Activated naive CD4-positive, alpha-beta T cell treated with anti-CD3 and anti-CD28 coated beads, Interleukin-2, amount 50 U/mL, for 72 hours (primary cell): Measurements from ENCODE around the gene COMMD4. TPM values are rescaled to one million over a fixed set of nuclear protein-coding genes. Genes with fewer than 3 reads are reported as not detected.
"Not testable (repeated sequence)": the region's sequence is repeated elsewhere in the genome, so short reads cannot be mapped to it uniquely, and the experiment has no call there.

Source experiments
- ATAC-seq, 2 donors: fragments of 150-1000 bp; cut with Tn5 transposase; 2 replicates each; pipeline ENCODE4 v1.10.0; 2021; ENCODE audit warnings: mild to moderate bottlenecking in 2 of 2, moderate library complexity in 2 of 2
- DNase-seq, 2 donors: peaks; one replicate each; pipeline ENCODE4 v3.0.0; 2021 to 2022; ENCODE audit warnings: low spot score in 2 of 2
- H3K27ac Mint-ChIP-seq, 2 donors: one replicate each; pipeline ENCODE4 v1.8.0; 2022; ENCODE audit warnings: mild to moderate bottlenecking in 2 of 2, mixed read lengths in 2 of 2
- H3K36me3 Mint-ChIP-seq, 2 donors: one replicate each; pipeline ENCODE4 v1.8.0; 2022; ENCODE audit warnings: mixed read lengths in 2 of 2
- H3K9me3 Mint-ChIP-seq, 2 donors: one replicate each; pipeline ENCODE4 v1.8.0; 2022; ENCODE audit warnings: mixed read lengths in 2 of 2
- total RNA-seq, 2 donors: library from RNA; stranded (reverse); gene quantifications; one replicate each; pipeline ENCODE4 v1.2.3, GENCODE V29; 2022

Gene COMMD4
- total RNA-seq, 2 donors from 2014 or later = 85.6 to 122 TPM

DNA sequence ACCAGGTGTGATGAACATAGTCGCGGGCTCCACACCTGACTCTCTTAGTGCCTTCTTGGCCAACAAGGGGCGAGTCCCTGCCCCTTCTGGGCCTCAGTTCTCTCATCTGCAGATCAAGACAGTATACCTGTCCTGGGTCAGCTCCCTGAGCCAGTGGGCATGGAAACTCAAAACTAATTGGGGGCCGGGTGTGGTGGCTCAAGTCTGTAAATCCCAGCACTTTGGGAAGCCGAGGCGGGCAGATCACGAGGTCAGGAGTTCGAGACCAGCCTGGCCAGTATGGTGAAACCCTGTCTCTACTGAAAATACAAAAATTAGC, 13.4 kb downstream of the COMMD4 start:
- not testable (repeated sequence) for DNase-seq, H3K9me3 Mint-ChIP-seq, ATAC-seq
- Mint-ChIP-seq H3K36me3 (peaks cover 0 to 26% of the 10 kb centered on the region in 2 donors), H3K27ac (peak overlapping the region in 1 of 2 donors; percentile 88)

GRCh38 chr15:75349851-75350588, 14.2 kb downstream of the COMMD4 start:
- ATAC-seq = peak; percentile 76 to 96
- peak; percentile 61 to 92 for DNase-seq
- H3K36me3 Mint-ChIP-seq = peaks cover 0 to 26% of the 10 kb centered on the region in 2 donors
- H3K27ac Mint-ChIP-seq = peak overlapping the region; percentile 84 to 88
- peaks cover 3 to 9% of the 10 kb centered on the region in 2 donors for H3K9me3 Mint-ChIP-seq

GRCh38 chr15:75350601-75351361, 14.9 kb downstream of the COMMD4 start:
- peaks cover 3 to 9% of the 10 kb centered on the region in 2 donors for H3K9me3 Mint-ChIP-seq
- DNase-seq (no peak), ATAC-seq (no peak)
- H3K27ac Mint-ChIP-seq = peak overlapping the region; percentile 84 to 88
- peaks cover 0 to 26% of the 10 kb centered on the region in 2 donors for H3K36me3 Mint-ChIP-seq

DNA sequence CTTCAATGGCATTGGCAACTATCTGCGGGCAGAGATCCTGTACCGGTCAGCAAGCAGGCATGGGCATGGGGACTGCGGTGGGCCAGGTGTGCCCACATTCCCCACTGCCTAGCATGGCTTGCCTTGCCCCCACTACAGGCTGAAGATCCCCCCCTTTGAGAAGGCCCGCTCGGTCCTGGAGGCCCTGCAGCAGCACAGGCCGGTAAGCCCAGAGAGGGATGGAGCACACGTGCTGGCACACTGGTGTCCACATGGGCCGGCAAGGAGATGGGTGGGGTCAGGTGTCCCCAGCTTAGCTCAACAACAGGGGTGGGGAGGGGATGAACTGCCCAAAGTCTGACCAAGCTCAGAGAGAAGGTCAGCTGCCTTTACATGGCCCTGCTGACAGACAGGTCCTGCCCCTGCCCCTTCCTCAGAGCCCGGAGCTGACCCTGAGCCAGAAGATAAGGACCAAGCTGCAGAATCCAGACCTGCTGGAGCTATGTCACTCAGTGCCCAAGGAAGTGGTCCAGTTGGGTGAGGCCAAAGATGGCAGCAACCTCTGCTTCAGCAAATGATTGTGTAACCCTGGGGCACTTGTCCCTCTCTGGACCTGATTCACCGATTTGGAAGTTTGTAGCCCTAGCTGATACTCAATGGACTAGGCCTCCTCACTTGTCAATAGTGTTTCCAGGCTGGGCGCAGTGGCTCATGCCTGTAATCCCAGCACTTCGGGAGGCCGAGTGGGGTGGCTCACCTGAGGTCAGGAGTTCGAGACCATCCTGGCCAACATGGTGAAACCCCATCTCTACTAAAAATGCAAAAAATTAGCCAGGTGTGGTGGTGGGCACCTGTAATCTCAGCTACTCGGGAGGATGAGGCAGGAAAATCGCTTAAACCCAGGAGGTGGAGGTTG, 16.6 kb downstream of the COMMD4 start:
- ATAC-seq = no peak
- no peak for DNase-seq
- Mint-ChIP-seq H3K9me3 (peaks cover 3 to 9% of the 10 kb centered on the region in 2 donors), H3K36me3 (peaks cover 0 to 26% of the 10 kb centered on the region in 2 donors), H3K27ac (peak overlapping the region in 1 of 2 donors; percentile 39)

DNA sequence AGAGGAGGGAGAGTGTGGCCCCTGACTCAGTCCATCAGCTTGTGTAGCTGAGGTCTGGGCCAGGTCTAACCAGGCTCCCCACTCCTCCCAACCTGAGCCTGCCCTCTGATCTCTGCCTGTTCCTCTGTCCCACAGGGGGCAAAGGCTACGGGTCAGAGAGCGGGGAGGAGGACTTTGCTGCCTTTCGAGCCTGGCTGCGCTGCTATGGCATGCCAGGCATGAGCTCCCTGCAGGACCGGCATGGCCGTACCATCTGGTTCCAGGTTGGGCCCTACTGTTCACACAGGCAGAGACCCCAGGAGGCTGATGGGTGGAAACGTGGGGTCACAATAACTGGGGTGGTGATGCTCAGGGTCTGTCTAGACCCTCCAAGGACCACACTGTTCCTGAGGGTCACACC, 17.7 kb downstream of the COMMD4 start:
- DNase-seq (no peak), ATAC-seq (no peak)
- H3K27ac Mint-ChIP-seq = no peak overlapping the region
- H3K9me3 Mint-ChIP-seq = peaks cover 3 to 9% of the 10 kb centered on the region in 2 donors
- H3K36me3 Mint-ChIP-seq = peaks cover 0 to 24% of the 10 kb centered on the region in 2 donors

GRCh38 chr15:75354454-75354853, 18.6 kb downstream of the COMMD4 start:
- no peak overlapping the region for H3K27ac Mint-ChIP-seq
- peaks cover 0 to 16% of the 10 kb centered on the region in 2 donors for H3K36me3 Mint-ChIP-seq
- H3K9me3 Mint-ChIP-seq = peaks cover 3 to 8% of the 10 kb centered on the region in 2 donors
- DNase-seq = no peak
- no peak for ATAC-seq

DNA sequence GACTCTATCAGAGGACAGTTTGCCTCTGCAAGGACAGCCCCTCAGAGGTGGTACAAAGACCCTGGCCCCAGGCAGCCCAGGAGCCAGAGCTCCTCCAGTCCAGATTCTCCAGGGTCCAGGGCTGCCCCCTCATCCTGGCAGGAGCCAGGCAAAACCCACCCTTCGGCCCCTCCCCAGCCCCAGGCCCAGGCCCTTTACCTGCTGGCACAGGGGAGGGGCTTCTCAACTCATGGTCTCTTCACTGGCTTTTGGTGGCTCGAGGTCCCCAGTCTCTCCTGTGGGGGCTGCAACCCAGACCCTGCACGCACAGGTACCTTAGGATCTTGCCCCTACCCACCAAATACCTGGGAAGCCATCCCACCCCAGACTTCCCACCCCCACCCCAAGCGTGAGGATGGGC, 19.5 kb downstream of the COMMD4 start:
- DNase-seq (no peak), ATAC-seq (no peak)
- H3K36me3 Mint-ChIP-seq = peaks cover 0 to 7% of the 10 kb centered on the region in 2 donors
- H3K9me3 Mint-ChIP-seq = no peaks in the 10 kb centered on the region
- H3K27ac Mint-ChIP-seq = no peak overlapping the region

DNA sequence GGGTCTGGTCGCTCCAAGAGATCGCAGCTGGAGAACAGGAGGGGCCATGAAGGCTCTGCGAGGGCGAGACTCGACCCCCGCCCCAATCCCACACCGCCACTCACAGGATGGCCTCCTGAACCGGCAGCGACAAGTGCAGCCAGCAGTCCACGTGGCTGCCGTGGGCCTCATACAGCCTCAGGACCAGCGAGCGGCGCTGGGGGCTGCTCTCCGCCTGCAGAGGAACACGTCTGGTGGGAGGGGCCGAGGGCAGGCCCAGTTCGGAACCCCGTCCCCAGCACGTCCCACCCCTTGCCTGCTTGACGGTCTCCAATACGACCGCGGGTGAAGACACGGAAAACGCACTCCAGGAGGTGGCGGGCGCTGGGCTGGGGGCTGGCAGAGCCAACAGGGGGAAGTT, 20.1 kb downstream of the COMMD4 start:
- peak overlapping the region in 1 of 2 donors; percentile 20 for H3K27ac Mint-ChIP-seq
- ATAC-seq = no peak
- no peaks in the 10 kb centered on the region for H3K9me3 Mint-ChIP-seq
- DNase-seq = no peak
- H3K36me3 Mint-ChIP-seq = peaks cover 0 to under 1% of the 10 kb centered on the region in 2 donors

DNA sequence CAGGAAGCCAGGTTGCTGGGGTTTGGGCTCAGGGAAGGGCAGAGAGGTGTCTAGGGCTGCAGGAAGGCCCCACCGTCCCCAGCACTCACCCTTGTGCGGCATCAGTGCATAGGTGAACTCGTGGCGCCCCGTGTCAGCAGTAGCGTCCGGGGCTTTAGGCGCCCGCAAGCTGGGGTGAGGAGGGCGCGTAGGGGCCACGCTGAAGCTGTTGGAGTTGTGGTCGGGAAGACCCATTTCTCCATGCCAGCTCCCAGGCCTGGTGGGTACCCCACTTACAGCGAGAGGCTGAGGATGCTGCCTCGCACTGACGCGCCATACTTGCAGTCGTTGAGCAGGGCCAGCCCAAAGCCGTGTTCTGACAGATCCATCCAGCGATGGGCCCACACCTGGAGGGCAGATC, 20.7 kb downstream of the COMMD4 start:
- no peaks in the 10 kb centered on the region for H3K9me3 Mint-ChIP-seq
- no peak for DNase-seq
- peak overlapping the region in 1 of 2 donors; percentile 20 for H3K27ac Mint-ChIP-seq
- H3K36me3 Mint-ChIP-seq = no peaks in the 10 kb centered on the region
- ATAC-seq = no peak

DNA sequence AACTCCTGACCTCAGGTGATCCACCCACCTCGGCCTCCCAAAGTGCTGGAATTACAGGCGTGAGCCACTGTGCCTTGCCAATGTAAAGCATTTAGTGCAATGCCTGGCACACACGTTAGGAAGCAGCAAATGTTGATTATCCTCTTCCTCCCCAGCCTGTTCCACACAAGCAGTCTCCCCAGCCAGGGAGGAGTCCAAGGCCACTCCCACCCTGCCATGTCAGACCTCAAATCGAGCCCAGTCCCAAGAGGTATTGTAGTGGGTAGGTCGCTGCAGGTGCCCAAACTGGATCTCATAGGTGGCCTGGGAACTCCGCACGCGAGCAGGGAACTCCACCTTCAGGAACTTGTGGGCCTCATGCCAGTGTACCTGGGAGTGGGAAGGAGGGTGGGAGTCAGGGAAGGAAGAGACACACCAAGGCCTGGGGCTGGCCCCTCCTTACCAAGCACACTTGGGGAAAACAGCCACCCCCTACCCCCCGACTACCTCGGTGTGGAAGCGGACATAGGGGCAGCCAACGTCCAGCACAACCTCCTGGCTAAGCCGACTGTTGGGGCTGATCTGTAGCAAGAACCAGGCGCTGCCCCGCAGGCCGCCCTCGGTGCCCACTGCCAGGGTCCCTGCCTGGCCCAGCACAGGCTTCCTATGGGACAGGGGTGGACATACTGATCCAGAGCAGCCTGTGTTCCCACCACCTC, 22.3 kb downstream of the COMMD4 start:
- H3K27ac Mint-ChIP-seq = peak overlapping the region in 1 of 2 donors; percentile 16
- ATAC-seq = no peak
- H3K9me3 Mint-ChIP-seq = no peaks in the 10 kb centered on the region
- no peaks in the 10 kb centered on the region for H3K36me3 Mint-ChIP-seq
- DNase-seq = peak in 1 of 2 donors; percentile 54

DNA sequence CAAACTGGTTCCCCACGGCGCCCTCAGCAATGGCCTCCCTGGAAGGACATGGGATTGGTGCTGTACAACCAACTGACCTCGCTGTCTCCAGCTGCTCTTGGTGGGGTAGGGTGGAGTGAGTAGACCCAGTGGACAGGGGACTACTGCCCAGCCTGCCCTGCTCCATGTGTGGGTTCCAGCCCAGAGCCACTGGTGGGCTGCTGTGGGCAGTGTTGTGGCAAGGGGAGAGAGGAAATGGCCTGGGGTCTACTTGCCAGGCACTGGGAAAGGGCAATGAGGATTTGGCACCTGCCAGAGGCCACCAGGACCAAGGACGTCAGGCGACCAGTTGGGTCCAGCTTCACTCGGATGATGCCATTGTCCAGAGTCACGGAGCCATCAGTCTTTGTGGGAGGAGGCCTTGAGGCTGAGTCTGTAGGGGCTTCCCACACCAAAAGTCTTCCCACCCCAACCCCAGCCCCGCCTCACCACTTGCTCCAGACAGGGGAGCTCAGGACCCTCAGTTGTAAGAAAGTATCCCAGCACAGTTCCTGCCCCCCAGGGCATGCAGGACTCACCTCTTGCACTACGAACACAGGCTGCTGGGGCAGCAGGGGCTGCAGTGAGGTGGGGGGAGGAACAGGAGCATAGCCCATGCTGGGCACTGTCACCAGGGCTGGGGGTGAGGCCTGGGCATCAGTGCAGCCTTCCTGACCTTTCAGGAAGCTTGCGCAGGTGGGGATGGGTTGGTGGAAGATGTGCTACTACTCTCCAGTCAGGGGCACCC, 23.1 kb downstream of the COMMD4 start:
- no peaks in the 10 kb centered on the region for H3K9me3 Mint-ChIP-seq
- ATAC-seq (no peak), DNase-seq (peak in 1 of 2 donors; percentile 47)
- no peaks in the 10 kb centered on the region for H3K36me3 Mint-ChIP-seq
- H3K27ac Mint-ChIP-seq = peak overlapping the region in 1 of 2 donors; percentile 55

- no peaks in the 10 kb centered on the region for H3K36me3 Mint-ChIP-seq
- no peak overlapping the region for H3K27ac Mint-ChIP-seq
- DNase-seq (peak in 1 of 2 donors; percentile 52), ATAC-seq (no peak)
- H3K9me3 Mint-ChIP-seq = no peaks in the 10 kb centered on the region
Observed at GRCh38 chr15:75359537-75360250, 23.8 kb downstream of the COMMD4 start.

- peak in 1 of 2 donors; percentile 45 for DNase-seq
- Mint-ChIP-seq H3K36me3 (no peaks in the 10 kb centered on the region), H3K27ac (peak overlapping the region; percentile 30 to 38), H3K9me3 (no peaks in the 10 kb centered on the region)
- ATAC-seq = peak in 1 of 2 donors; percentile 5
Observed at GRCh38 chr15:75360391-75360790, 24.5 kb downstream of the COMMD4 start.

- ATAC-seq (peak in 1 of 2 donors; percentile 7), DNase-seq (no peak)
- peak overlapping the region; percentile 30 to 38 for H3K27ac Mint-ChIP-seq
- H3K36me3 Mint-ChIP-seq = no peaks in the 10 kb centered on the region
- H3K9me3 Mint-ChIP-seq = no peaks in the 10 kb centered on the region
Observed at GRCh38 chr15:75360856-75361255, 25.0 kb downstream of the COMMD4 start.
